Lung (tissue), 12 donors: Measurements from ENCODE around the gene RGSL1. TPM values are rescaled to one million over a fixed set of nuclear protein-coding genes. Genes with fewer than 3 reads are reported as not detected.
"Not testable (repeated sequence)": the region's sequence is repeated elsewhere in the genome, so short reads cannot be mapped to it uniquely, and the experiment has no call there.

Source experiments
- ATAC-seq: fragments of 200-7000 bp; cut with Tn5 transposase; one replicate; pipeline ENCODE4 v1.9.1; 2020; ENCODE audit warnings: moderate number of reproducible peaks; ENCODE audit not compliant: insufficient read depth, low FRiP score
- DNase-seq, 3 donors: peaks; one replicate each; pipeline ENCODE4 v3.0.0-alpha.2; 2013 to 2017
- H3K27ac ChIP-seq, 2 donors: one replicate each; pipeline ENCODE4 v1.5.1; 2013; ENCODE audit warnings: mild to moderate bottlenecking in 2 of 2, moderate library complexity in 2 of 2, control low read depth in 1 of 2, inconsistent platforms in 1 of 2, low read depth in 1 of 2, low read length in 1 of 2
- H3K27me3 ChIP-seq, 3 donors: one replicate each; pipeline ENCODE4 v1.5.1; 2013; ENCODE audit warnings: low read length in 2 of 3; ENCODE audit not compliant: control insufficient read depth in 3 of 3, insufficient read depth in 3 of 3
- H3K36me3 ChIP-seq, 4 donors: one replicate each; pipeline ENCODE4 v1.5.1; 2013; ENCODE audit warnings: low read length in 4 of 4, mild to moderate bottlenecking in 1 of 4, moderate library complexity in 1 of 4; ENCODE audit not compliant: control insufficient read depth in 4 of 4, insufficient read depth in 4 of 4
- H3K4me1 ChIP-seq, 5 donors: one replicate each; pipeline ENCODE4 v1.5.1; 2013; ENCODE audit warnings: low read length in 5 of 5, mild to moderate bottlenecking in 2 of 5, moderate library complexity in 1 of 5; ENCODE audit not compliant: control insufficient read depth in 5 of 5, insufficient read depth in 5 of 5
- H3K4me3 ChIP-seq: one replicate; pipeline ENCODE4 v1.5.1; 2013; ENCODE audit warnings: mild to moderate bottlenecking, control low read depth, moderate library complexity
- H3K9ac ChIP-seq, 2 donors: one replicate each; pipeline ENCODE4 v1.5.1; 2013; ENCODE audit warnings: low read length in 2 of 2, control low read depth in 1 of 2; ENCODE audit not compliant: insufficient read depth in 1 of 2
- H3K9me3 ChIP-seq, 4 donors: one replicate each; pipeline ENCODE4 v1.5.1; 2013; ENCODE audit warnings: low read length in 3 of 4, mild to moderate bottlenecking in 1 of 4, moderate library complexity in 1 of 4; ENCODE audit not compliant: control insufficient read depth in 4 of 4, insufficient read depth in 3 of 4
- CTCF ChIP-seq: IDR thresholded peaks from 2 replicates; pipeline ENCODE4 v1.5.1; 2012; ENCODE audit warnings: mild to moderate bottlenecking; ENCODE audit errors: control extremely low read depth, extremely low read depth
- WGBS, 2 donors: extraction: QIAGEN DNeasy Blood & Tissue Kit; methylation state at CpG; one replicate each; pipeline ENCODE4 v1.1.7; 2013; 5-methylcytosine and 5-hydroxymethylcytosine counted together
- polyA plus RNA-seq, 2 donors: library from polyadenylated mRNA; stranded (reverse); fragments of 200-250 nt; gene quantifications; one replicate each; pipeline ENCODE4 v1.2.1, GENCODE V29; 2013
- total RNA-seq, 2 donors: library from RNA; depleted of rRNA in 1 of 2; stranded (reverse); fragments of >200 nt in 1 of 2; gene quantifications; one replicate each; pipeline ENCODE4 v1.2.1, GENCODE V29; 2014 to 2021
- donor health status: control.
- donor health status: control.
- donor health status: Bipolar disorder and iron deficiency.
- donor health status: healthy.
- donor health status: DM: yes; HTN: yes; CAD: no.

RGSL1 gene
- total and polyA plus RNA-seq, 4 donors, result 0.13 TPM; not detected in 3

GRCh38 chr1:182515556-182515955, 65.6 kb downstream of the RGSL1 start:
- no peak for TF ChIP-seq CTCF
- H3K9me3 ChIP-seq, result peaks cover 0 to 9% (median 0%) of the 10 kb centered on the region in 4 donors
- no peaks in the 10 kb centered on the region for H3K4me1 ChIP-seq
- H3K27ac ChIP-seq, result no peak overlapping the region
- ATAC-seq (no peak), DNase-seq (no peak)
- no peak overlapping the region for H3K4me3 ChIP-seq
- H3K27me3 ChIP-seq, result no peaks in the 10 kb centered on the region
- no peaks in the 10 kb centered on the region for H3K36me3 ChIP-seq
- WGBS, 2 donors, result 83 to 91% methylated on average over 17 of the region's 17 CpGs
- no peak overlapping the region for H3K9ac ChIP-seq

GRCh38 chr1:182520736-182521135, 70.8 kb downstream of the RGSL1 start:
- Histone ChIP-seq H3K9me3 (peaks cover 0 to 7% (median 3%) of the 10 kb centered on the region in 4 donors), H3K36me3 (no peaks in the 10 kb centered on the region), H3K4me1 (no peaks in the 10 kb centered on the region), H3K9ac (no peak overlapping the region), H3K4me3 (no peak overlapping the region), H3K27me3 (no peaks in the 10 kb centered on the region), H3K27ac (no peak overlapping the region)
- ATAC-seq (no peak), DNase-seq (no peak)
- no peak for TF ChIP-seq CTCF

- no peak overlapping the region for H3K27ac ChIP-seq
- peaks cover 0 to 6% (median 3%) of the 10 kb centered on the region in 4 donors for H3K9me3 ChIP-seq
- DNase-seq (no peak), ATAC-seq (no peak)
- no peaks in the 10 kb centered on the region for H3K27me3 ChIP-seq
- no peak for TF ChIP-seq CTCF
- no peak overlapping the region for H3K4me3 ChIP-seq
- H3K4me1 ChIP-seq, result no peaks in the 10 kb centered on the region
- H3K9ac ChIP-seq, result no peak overlapping the region
- no peaks in the 10 kb centered on the region for H3K36me3 ChIP-seq
These were observed 75.4 kb downstream of the RGSL1 start for GRCh38 chr1:182525342-182525741.

- Histone ChIP-seq H3K27me3 (no peaks in the 10 kb centered on the region), H3K4me3 (no peak overlapping the region), H3K36me3 (no peaks in the 10 kb centered on the region), H3K9me3 (peaks cover 0 to 6% (median 3%) of the 10 kb centered on the region in 4 donors), H3K27ac (no peak overlapping the region), H3K4me1 (no peaks in the 10 kb centered on the region), H3K9ac (no peak overlapping the region)
- DNase-seq, result no peak
- WGBS, 2 donors, result 90 to 93% methylated on average over 2 of the region's 2 CpGs
- TF ChIP-seq CTCF, result no peak
- no peak for ATAC-seq
These were observed 77.7 kb downstream of the RGSL1 start for GRCh38 chr1:182527680-182528079.

GRCh38 chr1:182528206-182528605, 78.3 kb downstream of the RGSL1 start:
- H3K4me3 ChIP-seq, H3K9me3 ChIP-seq, H3K27ac ChIP-seq, H3K36me3 ChIP-seq, H3K4me1 ChIP-seq, H3K27me3 ChIP-seq, ATAC-seq, DNase-seq, H3K9ac ChIP-seq: not testable (repeated sequence)
- WGBS, 2 donors, result 88 to 91% methylated on average over 5 of the region's 5 CpGs
